Middle frontal gyrus (tissue), 1 donor: ENCODE results near the gene TMEM218.

Experiments used
- DNase-seq: peaks from one replicate; pipeline ENCODE4 v3.0.0-alpha.2; 2015; ENCODE audit warnings: low spot score; ENCODE audit errors: extremely low spot score

The TMEM218 gene

GRCh38 chr11:125076378-125076945 lies 35.0 kb downstream of the TMEM218 start:
- no peak for DNase-seq

DNA sequence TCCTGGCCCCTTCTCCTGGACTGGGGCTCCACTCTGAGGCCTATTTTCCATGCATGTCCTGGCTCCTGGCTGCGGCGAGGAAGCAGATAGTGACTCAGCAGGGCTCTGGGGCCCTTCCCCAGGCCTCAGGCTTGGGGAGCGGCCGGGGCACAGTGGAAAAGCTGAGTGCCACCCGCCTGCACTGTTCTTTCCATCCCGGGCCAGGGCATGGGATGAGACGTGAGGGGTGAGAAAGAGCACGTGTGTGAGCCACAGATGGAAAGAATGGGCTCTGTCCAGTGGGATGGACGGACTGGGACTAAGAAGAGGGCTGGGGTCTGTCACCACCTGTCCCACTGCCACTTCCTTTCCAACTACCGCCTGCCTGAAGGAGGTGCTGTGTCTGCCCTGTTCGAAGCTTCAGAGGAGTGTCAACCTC lies 35.5 kb downstream of the TMEM218 start:
- DNase-seq: no peak

DNA sequence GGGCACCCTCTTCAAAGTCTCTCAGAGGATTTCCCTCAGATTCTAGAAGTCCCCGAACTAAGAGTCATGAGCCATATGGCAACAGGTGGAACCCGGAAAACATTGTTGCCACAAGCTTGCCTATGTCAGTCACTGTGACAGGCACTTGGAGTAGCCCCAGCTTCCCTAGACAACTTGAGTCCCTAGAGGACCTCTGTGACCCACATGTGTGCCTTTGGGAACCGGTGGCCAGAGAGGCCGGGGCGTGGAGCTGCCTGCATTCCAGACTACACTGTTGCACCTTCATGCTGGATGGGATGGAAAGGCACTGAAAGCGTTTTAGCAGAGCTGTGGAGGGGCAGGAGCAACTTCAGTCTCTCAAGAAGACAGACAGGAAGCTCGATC lies 36.2 kb downstream of the TMEM218 start:
- DNase-seq: no peak

DNA sequence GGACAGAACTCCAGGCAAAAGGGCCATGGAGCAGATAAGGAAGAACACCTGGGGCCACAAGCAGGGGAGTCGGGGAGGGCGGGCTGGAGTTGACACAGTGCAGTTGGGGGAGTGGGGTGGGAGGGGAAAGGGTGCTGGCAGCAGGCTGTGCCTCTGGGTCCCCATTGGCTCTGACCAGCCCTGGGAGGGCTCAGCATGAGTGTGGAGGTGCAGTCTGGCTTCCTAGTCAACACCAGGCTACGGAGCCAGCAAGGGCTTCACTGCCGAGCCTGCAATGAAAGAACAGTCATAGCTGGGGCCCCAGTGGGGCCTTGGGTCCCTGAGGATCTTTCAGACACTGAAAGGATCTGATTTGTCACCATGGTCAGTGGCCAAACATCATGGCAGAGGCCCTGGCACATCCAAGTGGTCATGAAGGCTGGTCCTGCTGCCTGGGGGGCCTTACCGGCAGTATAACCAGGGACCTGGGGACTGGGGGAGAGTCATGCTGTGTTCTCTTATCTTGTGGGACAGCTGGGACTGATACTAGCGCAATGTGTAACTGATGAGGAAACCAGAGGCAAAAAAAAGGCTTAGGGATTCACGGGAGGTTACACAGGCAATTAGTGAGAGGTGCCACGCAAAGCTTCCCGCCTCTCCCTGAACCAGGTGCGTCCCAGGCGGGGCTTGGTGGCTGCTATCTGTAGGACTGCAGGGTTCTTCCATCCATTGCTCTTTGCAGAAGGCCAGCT lies 36.8 kb downstream of the TMEM218 start:
- DNase-seq: no peak

DNA sequence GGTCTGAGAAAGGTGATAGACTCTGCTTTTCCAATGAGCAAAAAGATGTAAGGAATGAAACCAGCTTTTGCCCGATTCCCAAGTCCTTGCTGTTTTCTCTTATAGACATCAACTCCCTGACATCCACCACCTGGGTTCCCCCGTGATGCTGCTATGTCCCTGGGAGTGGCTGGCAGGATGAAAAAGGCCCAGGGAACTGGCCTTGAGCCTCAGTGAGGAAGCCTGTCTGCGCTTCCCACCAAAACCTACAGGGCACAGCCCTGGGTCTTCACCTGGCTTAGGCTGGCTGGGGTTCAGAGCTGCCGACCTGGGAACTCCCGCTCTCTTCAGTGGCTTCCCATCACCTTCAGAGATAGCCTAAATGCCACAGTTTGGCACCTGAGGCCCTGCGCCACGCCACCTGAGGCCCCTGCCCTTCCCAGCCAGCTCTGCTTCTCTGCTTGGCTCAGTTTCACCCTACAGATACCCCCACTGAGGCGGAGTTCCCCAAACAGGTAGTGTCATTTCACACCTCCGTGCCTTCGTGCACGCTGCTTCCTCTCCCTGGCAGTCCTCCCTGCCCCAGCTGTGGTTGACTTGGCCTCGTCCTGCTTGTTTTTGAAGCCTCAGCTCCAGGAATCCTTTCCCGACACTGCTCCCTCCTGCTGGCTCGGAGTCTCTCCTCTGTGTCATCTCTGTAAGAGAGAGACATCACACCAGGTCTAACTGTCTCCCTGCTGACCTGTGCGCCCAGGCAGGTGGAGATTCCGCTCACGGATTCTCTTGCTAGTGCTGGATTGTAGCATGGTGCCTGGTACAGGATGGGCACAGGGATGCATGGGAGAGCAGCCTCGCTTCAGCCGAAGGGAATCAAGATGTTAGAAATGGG lies 37.6 kb downstream of the TMEM218 start:
- no peak for DNase-seq

GRCh38 chr11:125072961-125073590 lies 38.4 kb downstream of the TMEM218 start:
- DNase-seq: no peak

DNA sequence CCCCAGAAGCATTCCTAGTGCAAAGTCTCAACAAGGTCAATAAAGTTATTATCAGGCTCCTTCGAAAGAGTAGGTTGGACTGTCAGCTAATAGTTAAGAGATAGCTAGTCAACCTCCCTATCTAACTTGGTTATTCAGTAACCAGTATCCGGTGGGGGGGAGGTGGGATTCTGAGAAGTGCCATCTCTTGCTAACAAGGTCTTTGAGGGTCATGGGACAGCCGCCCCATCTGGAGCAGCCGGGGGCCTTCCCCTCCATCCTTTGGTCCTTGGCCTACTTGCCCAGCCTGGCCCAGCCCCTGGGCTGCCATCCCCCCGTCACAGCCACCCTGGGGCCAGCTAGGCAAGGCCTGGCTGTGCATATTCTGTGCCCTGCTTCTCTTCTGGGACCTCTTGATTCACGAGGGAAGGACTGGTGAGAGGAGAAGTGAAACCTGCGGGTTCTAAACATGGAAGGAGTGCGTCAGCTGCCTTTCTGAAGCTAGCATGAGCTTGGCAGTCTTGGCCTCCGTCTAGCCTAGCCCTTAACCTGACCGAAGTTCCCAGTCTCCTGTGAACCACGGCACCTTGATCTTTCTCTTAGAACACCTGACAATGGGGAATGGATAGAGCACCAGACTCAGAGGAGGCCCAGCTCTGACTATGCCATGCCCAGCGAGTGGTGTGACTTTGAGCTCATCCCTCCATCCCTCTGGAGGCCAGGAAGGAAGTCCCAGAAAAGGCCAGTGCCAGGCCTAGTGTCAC lies 39.0 kb downstream of the TMEM218 start:
- no peak for DNase-seq

GRCh38 chr11:125071846-125072217 lies 39.6 kb downstream of the TMEM218 start:
- DNase-seq: no peak

DNA sequence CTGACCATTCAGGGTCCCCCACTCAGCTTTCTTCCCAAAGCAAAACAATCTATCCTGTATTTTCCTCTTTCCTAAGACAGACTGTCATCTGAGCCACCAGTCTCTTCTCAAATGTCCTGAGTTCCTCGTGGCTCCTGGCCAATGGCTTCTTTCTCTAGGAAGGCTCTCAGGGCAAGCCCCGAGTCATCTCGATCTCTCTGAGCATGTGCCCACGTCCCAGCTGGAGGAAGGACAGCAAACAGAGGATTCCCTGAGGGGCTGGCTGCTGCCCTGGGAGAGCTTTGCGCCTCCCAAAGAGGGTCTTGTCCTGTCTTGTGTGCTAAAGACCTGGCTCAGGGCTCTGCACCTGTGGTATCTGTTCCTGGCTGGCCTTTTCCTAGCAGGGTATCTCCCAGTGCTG lies 40.0 kb downstream of the TMEM218 start:
- no peak for DNase-seq

GRCh38 chr11:125070699-125071254 lies 40.6 kb downstream of the TMEM218 start:
- no peak for DNase-seq

DNA sequence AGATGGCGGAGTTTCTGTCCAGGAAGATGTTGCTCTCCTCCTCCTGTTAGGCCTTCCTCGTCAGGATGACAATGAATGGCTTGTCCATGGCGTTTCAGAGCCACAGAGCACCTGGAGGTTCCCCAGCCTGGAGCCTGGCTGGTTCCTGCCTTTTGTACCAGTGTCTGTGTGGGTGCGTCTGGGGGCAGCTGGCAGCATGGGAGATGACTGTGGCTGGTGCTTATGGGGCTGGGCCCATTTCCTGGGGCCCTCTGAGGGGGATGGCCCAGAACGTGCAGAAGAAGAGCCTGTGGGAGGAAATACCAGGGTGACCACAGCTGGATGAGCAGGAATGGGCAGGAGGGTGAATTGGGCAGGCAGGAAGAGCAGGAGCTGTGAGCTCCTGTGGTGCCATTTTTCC lies 41.6 kb downstream of the TMEM218 start:
- DNase-seq: no peak

DNA sequence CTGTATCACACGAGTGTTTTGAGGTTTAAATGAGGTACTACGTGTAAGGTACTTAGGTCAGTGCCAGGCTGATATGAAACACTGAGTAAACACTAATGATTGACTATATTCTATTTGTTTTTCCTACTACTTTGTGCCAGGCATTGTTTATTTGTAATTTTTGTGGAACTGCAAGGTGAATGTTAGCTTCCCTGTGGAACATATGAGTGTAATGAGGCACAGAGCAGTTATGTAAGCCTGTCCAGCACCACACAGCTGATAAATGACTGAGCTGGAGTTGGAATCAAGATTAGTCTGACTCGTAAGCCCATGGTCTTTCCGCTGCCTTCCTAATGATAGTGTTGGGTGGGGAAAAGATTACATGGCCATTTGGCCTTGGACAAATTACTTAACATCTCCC lies 42.4 kb downstream of the TMEM218 start:
- DNase-seq: no peak

GRCh38 chr11:125068368-125068767 lies 43.1 kb downstream of the TMEM218 start:
- no peak for DNase-seq

- DNase-seq: no peak
These were observed 47.4 kb downstream of the TMEM218 start for GRCh38 chr11:125064070-125064469.

DNA sequence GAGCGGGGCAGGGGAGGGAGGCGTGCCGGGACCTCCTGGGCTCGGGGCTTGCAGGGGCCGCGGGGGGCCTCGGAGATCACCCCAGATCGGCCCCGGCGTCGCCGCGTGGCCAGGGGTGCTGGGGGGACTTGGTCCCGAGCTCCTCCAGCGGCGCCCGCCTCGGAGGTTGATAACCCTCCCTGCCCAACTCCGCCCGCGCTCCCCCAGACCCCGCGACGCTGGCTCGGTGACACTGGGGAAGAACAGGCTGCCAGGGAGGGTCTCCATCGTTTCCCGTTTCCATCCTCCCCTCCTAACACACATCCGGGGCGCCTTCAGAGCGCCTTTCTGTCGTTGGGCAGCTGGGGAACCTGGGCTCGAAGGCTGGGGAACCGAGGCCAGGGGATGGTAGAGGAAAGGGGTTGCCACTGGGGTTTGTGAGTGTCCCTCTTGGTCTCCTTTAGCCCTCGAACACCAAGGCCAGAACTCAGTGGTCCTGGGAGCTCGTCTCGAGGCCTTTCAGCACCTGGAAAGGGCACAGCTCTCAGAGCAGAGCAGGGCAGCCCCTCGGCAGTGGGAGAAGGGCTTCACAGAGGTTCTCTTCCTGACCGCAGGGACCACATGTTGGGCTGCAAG lies 47.9 kb downstream of the TMEM218 start:
- no peak for DNase-seq

DNA sequence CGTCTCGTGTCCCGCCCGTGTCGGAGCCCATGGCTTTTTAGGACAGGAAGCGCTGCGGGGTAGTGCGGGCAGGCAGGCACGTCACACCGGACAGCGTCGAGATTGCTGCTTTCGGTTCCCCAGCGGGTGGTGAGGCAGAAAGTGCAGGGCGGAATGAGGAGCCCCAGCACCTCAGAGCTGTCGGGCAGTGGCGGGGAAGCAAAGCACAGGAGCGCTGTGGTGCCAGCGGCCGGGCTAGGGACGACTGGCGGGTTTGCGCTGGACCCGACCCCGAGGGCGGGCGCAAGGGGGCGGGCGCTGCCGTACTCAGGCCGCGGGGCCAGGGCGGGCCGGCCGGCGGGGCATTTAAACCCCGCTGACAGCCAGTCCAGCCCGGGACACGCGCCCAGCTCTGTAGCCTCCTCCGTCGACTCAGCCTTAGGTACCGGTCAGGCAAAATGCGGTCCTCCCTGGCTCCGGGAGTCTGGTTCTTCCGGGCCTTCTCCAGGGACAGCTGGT lies 48.4 kb downstream of the TMEM218 start, which contains the start of gene SLC37A2:
SLC37A2 (plus strand) TSS at position 375 of the 498 bp plus-strand sequence; CDS start at position 438, 63 bp downstream.
- DNase-seq: peak; percentile 5

DNA sequence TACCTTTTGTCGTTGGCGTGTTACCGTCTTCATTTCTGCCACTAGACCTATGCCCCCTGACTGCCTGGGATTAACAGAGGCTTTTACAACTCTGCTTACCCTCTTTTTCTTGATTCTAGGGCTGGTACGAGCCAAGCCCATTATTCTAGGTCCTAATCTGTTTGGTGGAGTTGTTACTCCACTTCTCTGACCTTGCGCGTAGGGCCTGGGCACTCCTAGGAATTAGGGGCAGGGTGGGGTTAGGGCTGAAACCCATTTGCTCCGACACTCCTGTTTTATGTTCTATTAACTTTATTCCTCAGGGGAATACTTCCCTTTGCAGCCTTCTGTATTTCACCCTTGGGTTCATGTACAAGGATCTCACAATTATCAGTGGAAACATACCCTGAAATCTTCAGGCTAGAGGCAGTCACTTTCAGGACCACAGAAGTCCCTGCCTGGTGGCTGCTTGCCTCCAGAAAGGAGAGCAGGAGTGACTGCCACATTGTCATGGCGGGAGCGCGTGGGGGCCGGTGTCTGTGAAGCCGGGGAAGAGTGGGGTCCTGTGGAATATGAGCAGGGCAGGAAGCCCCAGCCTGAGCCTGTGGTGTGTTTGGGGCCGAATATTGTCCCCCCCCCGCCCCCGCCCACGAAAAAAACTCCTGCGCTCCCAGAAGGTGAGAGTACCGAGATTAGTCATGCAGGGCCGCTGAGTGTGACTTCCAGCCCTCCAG lies 49.1 kb downstream of the TMEM218 start:
- no peak for DNase-seq

DNA sequence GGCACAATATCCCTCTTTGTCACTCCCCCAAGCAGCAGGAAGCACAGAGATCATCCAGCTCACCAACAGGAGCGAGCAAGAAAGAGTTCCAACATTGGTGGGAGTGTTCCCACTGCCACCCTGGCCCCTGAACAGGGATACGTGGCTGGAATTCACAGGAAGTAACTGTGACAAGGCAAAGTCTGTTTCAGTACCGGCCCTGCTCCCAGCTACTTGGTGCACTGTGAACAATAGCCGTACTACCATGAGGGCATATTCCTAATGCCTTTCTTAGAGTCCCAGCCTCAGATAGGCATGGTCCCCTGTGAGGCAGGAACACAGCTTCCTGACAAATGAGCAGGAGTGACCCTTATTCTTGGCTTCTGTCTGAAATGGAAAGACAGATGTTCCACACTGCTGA lies 50.1 kb downstream of the TMEM218 start:
- no peak for DNase-seq

- DNase-seq: no peak
These were observed 53.8 kb downstream of the TMEM218 start for GRCh38 chr11:125057693-125058016.
